WTC11 (cell line): Measurements from ENCODE around the gene SVOPL.

Experiments
- AR ChIP-seq: fragments of 250-450 bp; sonication (Bioruptor Pico); IDR thresholded peaks from 2 replicates; pipeline ENCODE4 v1.9.0; 2021; ENCODE audit warnings: mild to moderate bottlenecking
- ATF2 ChIP-seq: sonication (generic); formaldehyde crosslinking; IDR thresholded peaks from 2 replicates; pipeline ENCODE4 v1.8.1; 2022; ENCODE audit warnings: low read depth, missing genetic modification reagents, borderline replicate concordance
- CREM ChIP-seq: sonication (generic); formaldehyde crosslinking; IDR thresholded peaks from 2 replicates; pipeline ENCODE4 v1.8.1; 2022; ENCODE audit warnings: mild to moderate bottlenecking, missing genetic modification reagents, moderate library complexity
- E2F1 ChIP-seq: sonication (generic); formaldehyde crosslinking; IDR thresholded peaks from 2 replicates; pipeline ENCODE4 v1.8.0; 2022; ENCODE audit warnings: mild to moderate bottlenecking, missing genetic modification reagents
- FOXP1 ChIP-seq: sonication (generic); formaldehyde crosslinking; IDR thresholded peaks from 2 replicates; pipeline ENCODE4 v1.8.0; 2022; ENCODE audit warnings: missing genetic modification reagents, mild to moderate bottlenecking, moderate library complexity, borderline replicate concordance
- HMGXB4 ChIP-seq: sonication (generic); formaldehyde crosslinking; IDR thresholded peaks from 2 replicates; pipeline ENCODE4 v1.8.1; 2023; ENCODE audit warnings: mild to moderate bottlenecking, moderate library complexity, missing genetic modification reagents
- NFATC4 ChIP-seq: fragments of 250-450 bp; sonication (Bioruptor Pico); IDR thresholded peaks from 2 replicates; pipeline ENCODE4 v1.9.0; 2021; ENCODE audit warnings: mild to moderate bottlenecking
- SP1 ChIP-seq: sonication (generic); formaldehyde crosslinking; conservative IDR thresholded peaks from 2 replicates; pipeline ENCODE4 v1.8.1; 2022; ENCODE audit warnings: missing genetic modification reagents
- STAT6 ChIP-seq: sonication (generic); formaldehyde crosslinking; conservative IDR thresholded peaks from 2 replicates; pipeline ENCODE4 v1.8.1; 2023; ENCODE audit warnings: mild to moderate bottlenecking, low read depth, missing genetic modification reagents, moderate library complexity
- ZNF416 ChIP-seq: fragments of 250-450 bp; sonication (Bioruptor Pico); IDR thresholded peaks from 2 replicates; pipeline ENCODE4 v1.9.0; 2021; ENCODE audit warnings: mild to moderate bottlenecking, inconsistent platforms
- TF ChIP-seq, protein P1 (sequence below): fragments of 200-600 bp; IDR thresholded peaks from 2 replicates; pipeline ENCODE4 v1.8.0; 2022; ENCODE audit warnings: antibody characterized with exemption
- TF ChIP-seq, protein P2 (sequence below): sonication (generic); formaldehyde crosslinking; conservative IDR thresholded peaks from 2 replicates; pipeline ENCODE4 v1.8.1; 2022; ENCODE audit warnings: mild to moderate bottlenecking, missing genetic modification reagents
- TF ChIP-seq, protein P3 (sequence below): sonication (generic); formaldehyde crosslinking; IDR thresholded peaks from 2 replicates; pipeline ENCODE4 v1.8.0; 2022; ENCODE audit warnings: mild to moderate bottlenecking, missing genetic modification reagents

DNA sequence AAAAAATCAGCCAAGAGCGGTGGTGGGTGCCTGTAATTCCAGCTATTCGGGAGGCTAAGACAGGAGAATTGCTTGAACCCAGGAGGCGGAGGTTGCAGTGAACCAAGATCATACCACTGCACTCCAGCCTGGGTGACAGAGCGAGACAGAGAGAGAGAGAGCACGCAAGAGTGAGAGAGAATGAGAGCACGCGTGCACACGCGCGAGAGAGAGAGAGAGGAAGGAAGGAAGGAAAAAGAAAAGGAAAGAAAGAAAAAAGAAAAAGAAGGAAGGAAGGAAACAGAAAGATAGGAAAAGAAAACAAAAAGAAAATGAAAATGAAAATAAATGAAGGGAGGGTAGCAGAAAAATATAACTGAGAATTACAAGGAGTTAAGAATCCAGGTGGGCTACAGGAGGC is 82.7 kb downstream of the SVOPL start:
- TF ChIP-seq SP1 (CRISPR knock-in tag) (no peak), E2F1 (CRISPR knock-in tag) (no peak), NFATC4 (CRISPR knock-in tag) (no peak), FOXP1 (CRISPR knock-in tag) (no peak), ATF2 (CRISPR knock-in tag) (no peak), AR (CRISPR knock-in tag) (no peak), ZNF416 (no peak), CREM (CRISPR knock-in tag) (no peak), HMGXB4 (CRISPR knock-in tag) (no peak), STAT6 (CRISPR knock-in tag) (no peak)
- TF ChIP-seq, protein P1, sequence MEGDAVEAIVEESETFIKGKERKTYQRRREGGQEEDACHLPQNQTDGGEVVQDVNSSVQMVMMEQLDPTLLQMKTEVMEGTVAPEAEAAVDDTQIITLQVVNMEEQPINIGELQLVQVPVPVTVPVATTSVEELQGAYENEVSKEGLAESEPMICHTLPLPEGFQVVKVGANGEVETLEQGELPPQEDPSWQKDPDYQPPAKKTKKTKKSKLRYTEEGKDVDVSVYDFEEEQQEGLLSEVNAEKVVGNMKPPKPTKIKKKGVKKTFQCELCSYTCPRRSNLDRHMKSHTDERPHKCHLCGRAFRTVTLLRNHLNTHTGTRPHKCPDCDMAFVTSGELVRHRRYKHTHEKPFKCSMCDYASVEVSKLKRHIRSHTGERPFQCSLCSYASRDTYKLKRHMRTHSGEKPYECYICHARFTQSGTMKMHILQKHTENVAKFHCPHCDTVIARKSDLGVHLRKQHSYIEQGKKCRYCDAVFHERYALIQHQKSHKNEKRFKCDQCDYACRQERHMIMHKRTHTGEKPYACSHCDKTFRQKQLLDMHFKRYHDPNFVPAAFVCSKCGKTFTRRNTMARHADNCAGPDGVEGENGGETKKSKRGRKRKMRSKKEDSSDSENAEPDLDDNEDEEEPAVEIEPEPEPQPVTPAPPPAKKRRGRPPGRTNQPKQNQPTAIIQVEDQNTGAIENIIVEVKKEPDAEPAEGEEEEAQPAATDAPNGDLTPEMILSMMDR, result no peak
- TF ChIP-seq, protein P2, sequence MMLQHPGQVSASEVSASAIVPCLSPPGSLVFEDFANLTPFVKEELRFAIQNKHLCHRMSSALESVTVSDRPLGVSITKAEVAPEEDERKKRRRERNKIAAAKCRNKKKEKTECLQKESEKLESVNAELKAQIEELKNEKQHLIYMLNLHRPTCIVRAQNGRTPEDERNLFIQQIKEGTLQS (CRISPR knock-in tag), result no peak
- TF ChIP-seq, protein P3, sequence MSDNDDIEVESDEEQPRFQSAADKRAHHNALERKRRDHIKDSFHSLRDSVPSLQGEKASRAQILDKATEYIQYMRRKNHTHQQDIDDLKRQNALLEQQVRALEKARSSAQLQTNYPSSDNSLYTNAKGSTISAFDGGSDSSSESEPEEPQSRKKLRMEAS (CRISPR knock-in tag), result no peak
